Measurements from ENCODE around the gene PRKACG.

The PRKACG gene

DNA sequence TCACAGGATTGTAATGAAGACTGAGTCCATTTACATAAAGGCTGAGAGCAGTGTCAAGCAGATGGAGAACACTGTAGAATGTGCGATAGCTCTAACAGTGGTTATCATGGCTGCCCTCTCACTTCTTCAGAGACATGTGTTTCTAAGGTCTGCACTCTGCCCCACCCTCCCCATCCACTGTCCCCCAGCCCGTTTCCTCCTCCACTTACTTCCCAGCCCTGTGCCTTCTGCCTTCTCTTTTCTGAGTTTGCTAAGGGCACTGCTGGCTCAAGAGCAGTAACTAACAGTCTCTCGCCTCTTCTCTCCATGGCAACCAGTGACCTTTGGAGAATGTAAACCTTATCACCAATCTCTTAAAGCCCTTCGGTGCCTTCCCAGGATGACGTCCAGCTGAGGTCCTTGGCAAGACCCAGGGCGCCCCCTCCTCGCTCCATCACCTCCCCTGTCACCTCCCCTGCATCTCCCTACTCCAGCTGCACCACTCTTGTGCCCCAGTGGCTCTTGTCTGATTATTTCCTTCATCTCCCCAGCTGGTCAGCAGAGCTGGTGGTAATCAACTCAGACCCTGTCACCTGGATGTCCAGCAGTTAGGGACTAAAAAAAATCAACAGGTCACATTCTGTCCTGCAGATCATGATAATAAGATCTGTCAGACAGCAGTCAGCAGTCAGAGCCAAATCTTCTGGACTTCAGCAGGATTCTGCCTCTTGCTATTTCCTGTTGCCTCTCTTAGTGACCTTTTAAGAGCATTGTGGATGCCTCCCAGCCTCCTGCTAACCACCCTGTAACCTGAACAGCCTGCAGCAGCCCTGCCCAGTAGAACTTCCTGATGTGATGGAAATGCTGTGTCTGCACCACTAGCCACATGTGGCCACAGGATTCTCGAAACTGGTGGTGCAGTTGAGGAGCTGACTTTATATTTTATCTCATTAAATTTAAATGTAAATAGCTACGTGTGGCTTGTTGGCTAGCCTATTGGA, 30.6 kb upstream of the PRKACG start:
- Histone ChIP-seq H3K27me3 (ENCODE audit: control insufficient read depth, insufficient read depth, low read length) (no peaks in the 10 kb centered on the region), H3K27ac (ENCODE audit: low read depth, low read length) (peak overlapping the region; percentile 45), H3K9ac (ENCODE audit: low read depth, low read length) (no peak overlapping the region)

DNA sequence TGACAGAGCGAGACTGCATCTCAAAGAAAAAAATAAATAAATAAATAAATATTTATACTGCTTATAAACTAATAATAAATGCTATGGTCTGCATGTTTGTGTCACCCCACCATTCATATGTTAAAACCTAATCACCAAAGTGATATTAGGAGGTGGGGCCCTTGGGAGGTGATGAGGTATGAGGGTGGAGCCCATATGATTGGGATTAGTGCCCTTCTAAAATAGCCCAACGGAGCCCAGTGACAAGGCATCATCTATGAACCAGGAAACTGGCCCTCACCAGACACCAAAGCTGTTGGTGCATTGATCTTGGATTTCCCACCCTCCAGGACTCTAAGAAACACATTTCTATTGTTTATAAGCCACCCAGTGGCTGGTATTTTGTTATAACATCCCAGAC, 26.7 kb upstream of the PRKACG start:
- Histone ChIP-seq H3K4me3 (ENCODE audit: low read depth, low read length) (no peak overlapping the region), H3K4me1 (ENCODE audit: control insufficient read depth, insufficient read depth, low read length) (peaks cover 22% of the 10 kb centered on the region), H3K9me3 (ENCODE audit: control insufficient read depth, insufficient read depth, low read length) (no peaks in the 10 kb centered on the region), H3K27me3 (ENCODE audit: control insufficient read depth, insufficient read depth, low read length) (no peaks in the 10 kb centered on the region), H3K36me3 (ENCODE audit: control insufficient read depth, insufficient read depth, low read length) (no peaks in the 10 kb centered on the region; the same call in 1 of the 2 replicates), H3K27ac (ENCODE audit: low read depth, low read length) (no peak overlapping the region), H3K9ac (ENCODE audit: low read depth, low read length) (no peak overlapping the region)

More for the DNA sequence above, 30.6 kb upstream of the PRKACG start:
- H3K4me3 ChIP-seq (ENCODE audit: low read depth, low read length) = no peak overlapping the region
- peaks cover 24% of the 10 kb centered on the region for H3K4me1 ChIP-seq (ENCODE audit: control insufficient read depth, insufficient read depth, low read length)
- H3K36me3 ChIP-seq (ENCODE audit: control insufficient read depth, insufficient read depth, low read length) = peaks cover 33% of the 10 kb centered on the region
- no peaks in the 10 kb centered on the region for H3K9me3 ChIP-seq (ENCODE audit: control insufficient read depth, insufficient read depth, low read length)

DNA sequence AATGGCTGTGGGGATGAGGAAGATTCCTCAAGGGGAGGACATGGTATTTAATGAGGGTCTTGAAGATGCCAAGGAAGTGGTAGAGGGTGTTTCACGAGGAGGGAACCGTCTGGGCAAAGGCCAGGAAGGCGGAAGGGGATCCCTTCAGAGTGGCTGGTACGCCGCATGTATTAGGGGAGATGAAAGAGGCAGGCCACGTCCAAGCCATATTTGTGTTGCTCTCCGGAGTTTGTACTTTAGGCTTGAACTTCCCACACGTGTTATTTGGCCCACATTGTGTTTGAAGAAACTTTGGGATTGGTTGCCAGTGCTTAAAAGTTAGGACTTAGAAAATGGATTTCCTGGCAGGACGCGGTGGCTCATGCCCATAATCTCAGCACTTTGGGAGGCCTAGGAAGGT, 22.9 kb upstream of the PRKACG start:
- Histone ChIP-seq H3K4me1 (ENCODE audit: control insufficient read depth, insufficient read depth, low read length) (peaks cover 6% of the 10 kb centered on the region), H3K27me3 (ENCODE audit: control insufficient read depth, insufficient read depth, low read length) (no peaks in the 10 kb centered on the region), H3K9ac (ENCODE audit: low read depth, low read length) (peak overlapping the region; percentile 90), H3K36me3 (ENCODE audit: control insufficient read depth, insufficient read depth, low read length) (no peaks in the 10 kb centered on the region; the same call in 1 of the 2 replicates), H3K4me3 (ENCODE audit: low read depth, low read length) (peak overlapping the region; percentile 100), H3K27ac (ENCODE audit: low read depth, low read length) (peak overlapping the region; percentile 18), H3K9me3 (ENCODE audit: control insufficient read depth, insufficient read depth, low read length) (no peaks in the 10 kb centered on the region)

DNA sequence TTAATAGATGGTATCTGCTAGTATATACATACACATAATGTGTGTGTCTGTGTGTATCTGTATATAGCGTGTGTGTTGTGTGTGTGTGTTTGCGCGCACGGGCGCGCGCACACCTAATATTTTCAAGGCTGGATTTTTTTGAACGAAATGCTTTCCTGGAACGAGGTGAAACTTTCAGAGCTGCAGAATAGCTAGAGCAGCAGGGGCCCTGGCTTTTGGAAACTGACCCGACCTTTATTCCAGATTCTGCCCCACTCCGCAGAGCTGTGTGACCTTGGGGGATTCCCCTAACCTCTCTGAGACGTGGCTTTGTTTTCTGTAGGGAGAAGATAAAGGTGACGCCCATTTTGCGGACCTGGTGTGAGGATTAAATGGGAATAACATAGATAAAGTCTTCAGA, 22.4 kb upstream of the PRKACG start:
- no peaks in the 10 kb centered on the region for H3K9me3 ChIP-seq (ENCODE audit: control insufficient read depth, insufficient read depth, low read length)
- peak overlapping the region; percentile 88 for H3K27ac ChIP-seq (ENCODE audit: low read depth, low read length)
- peaks cover 6% of the 10 kb centered on the region for H3K4me1 ChIP-seq (ENCODE audit: control insufficient read depth, insufficient read depth, low read length)
- H3K27me3 ChIP-seq (ENCODE audit: control insufficient read depth, insufficient read depth, low read length) = no peaks in the 10 kb centered on the region
- peak overlapping the region; percentile 100 for H3K4me3 ChIP-seq (ENCODE audit: low read depth, low read length)
- H3K36me3 ChIP-seq (ENCODE audit: control insufficient read depth, insufficient read depth, low read length) = no peaks in the 10 kb centered on the region; the same call in 1 of the 2 replicates
- H3K9ac ChIP-seq (ENCODE audit: low read depth, low read length) = peak overlapping the region; percentile 90

DNA sequence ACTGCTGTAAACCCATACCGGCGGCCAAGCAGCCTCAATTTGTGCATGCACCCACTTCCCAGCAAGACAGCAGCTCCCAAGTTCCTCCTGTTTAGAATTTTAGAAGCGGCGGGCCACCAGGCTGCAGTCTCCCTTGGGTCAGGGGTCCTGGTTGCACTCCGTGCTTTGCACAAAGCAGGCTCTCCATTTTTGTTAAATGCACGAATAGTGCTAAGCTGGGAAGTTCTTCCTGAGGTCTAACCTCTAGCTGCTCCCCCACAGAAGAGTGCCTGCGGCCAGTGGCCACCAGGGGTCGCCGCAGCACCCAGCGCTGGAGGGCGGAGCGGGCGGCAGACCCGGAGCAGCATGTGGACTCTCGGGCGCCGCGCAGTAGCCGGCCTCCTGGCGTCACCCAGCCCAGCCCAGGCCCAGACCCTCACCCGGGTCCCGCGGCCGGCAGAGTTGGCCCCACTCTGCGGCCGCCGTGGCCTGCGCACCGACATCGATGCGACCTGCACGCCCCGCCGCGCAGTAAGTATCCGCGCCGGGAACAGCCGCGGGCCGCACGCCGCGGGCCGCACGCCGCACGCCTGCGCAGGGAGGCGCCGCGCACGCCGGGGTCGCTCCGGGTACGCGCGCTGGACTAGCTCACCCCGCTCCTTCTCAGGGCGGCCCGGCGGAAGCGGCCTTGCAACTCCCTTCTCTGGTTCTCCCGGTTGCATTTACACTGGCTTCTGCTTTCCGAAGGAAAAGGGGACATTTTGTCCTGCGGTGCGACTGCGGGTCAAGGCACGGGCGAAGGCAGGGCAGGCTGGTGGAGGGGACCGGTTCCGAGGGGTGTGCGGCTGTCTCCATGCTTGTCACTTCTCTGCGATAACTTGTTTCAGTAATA, 21.8 kb upstream of the PRKACG start, which contains the start of gene FXN:
TSS of gene FXN (plus strand) at position 315 of the 871 bp plus-strand sequence. CDS start at position 346, 31 bp downstream.
- peak within 1 kb of the TSS; percentile 90 for H3K9ac ChIP-seq (ENCODE audit: low read depth, low read length)
- peaks cover 6% of the 10 kb centered on the region for H3K4me1 ChIP-seq (ENCODE audit: control insufficient read depth, insufficient read depth, low read length)
- H3K9me3 ChIP-seq (ENCODE audit: control insufficient read depth, insufficient read depth, low read length) = no peaks in the 10 kb centered on the region
- no peaks in the 10 kb centered on the region; the same call in 1 of the 2 replicates for H3K36me3 ChIP-seq (ENCODE audit: control insufficient read depth, insufficient read depth, low read length)
- H3K27me3 ChIP-seq (ENCODE audit: control insufficient read depth, insufficient read depth, low read length) = no peaks in the 10 kb centered on the region
- H3K4me3 ChIP-seq (ENCODE audit: low read depth, low read length) = peak within 1 kb of the TSS; percentile 100
- peak within 1 kb of the TSS; percentile 88 for H3K27ac ChIP-seq (ENCODE audit: low read depth, low read length)

DNA sequence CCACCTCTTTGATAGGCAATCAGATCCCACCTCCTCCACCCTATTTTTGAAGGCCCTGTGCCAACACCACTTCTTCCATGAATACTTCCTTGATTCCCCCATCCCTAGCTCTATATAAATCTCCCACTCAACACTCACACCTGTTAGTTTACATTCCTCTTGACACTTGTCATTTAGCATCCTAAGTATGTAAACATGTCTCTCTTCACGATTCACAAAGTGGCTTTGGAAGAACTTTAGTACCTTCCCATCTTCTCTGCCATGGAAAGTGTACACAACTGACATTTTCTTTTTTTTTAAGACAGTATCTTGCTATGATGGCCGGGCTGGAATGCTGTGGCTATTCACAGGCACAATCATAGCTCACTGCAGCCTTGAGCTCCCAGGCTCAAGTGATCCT, 20.2 kb upstream of the PRKACG start:
- Histone ChIP-seq H3K36me3 (ENCODE audit: control insufficient read depth, insufficient read depth, low read length) (no peaks in the 10 kb centered on the region), H3K27me3 (ENCODE audit: control insufficient read depth, insufficient read depth, low read length) (no peaks in the 10 kb centered on the region), H3K4me3 (ENCODE audit: low read depth, low read length) (no peak overlapping the region), H3K4me1 (ENCODE audit: control insufficient read depth, insufficient read depth, low read length) (peaks cover 6% of the 10 kb centered on the region), H3K27ac (ENCODE audit: low read depth, low read length) (no peak overlapping the region), H3K9ac (ENCODE audit: low read depth, low read length) (no peak overlapping the region), H3K9me3 (ENCODE audit: control insufficient read depth, insufficient read depth, low read length) (peaks cover 7% of the 10 kb centered on the region; the same call in 1 of the 2 replicates)

DNA sequence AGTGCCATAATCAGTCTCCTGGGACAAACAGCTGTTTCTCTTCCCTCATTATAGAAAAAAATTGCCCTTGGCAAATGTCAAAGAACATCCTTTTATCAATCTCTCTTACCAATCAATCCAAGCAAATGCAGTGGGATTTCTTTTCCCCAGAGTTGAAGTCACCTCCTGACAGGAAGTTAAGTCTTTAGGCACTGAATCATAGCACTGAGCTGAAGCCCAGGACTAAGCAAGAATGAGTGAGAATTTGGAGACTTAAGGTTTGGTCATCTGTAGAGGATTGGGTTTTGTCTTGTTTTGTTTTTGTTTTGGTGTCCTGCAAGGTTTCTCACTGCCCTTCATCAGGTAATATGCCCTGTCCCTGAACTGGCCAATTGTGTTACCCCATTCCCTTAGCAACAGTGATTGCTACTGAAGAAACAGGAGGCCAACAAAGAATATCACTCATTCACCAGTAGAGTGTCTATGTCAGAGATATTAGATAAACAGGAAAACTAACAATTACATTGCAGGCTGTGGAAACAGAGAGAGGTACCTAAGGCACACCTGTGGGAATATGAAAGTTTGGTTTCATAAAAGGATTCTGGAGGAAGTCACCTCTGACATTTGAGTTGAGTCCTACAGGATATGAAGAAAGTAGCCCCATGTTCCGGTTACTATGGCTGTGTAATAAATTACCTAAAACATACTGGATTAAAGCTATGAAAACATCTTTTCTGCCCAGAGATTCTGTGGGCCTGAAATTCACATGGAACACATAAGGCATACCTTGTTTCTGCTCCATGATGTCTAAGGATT, 17.1 kb upstream of the PRKACG start:
- peaks cover 7% of the 10 kb centered on the region; the same call in 1 of the 2 replicates for H3K9me3 ChIP-seq (ENCODE audit: control insufficient read depth, insufficient read depth, low read length)
- no peaks in the 10 kb centered on the region for H3K36me3 ChIP-seq (ENCODE audit: control insufficient read depth, insufficient read depth, low read length)
- no peak overlapping the region for H3K27ac ChIP-seq (ENCODE audit: low read depth, low read length)
- no peaks in the 10 kb centered on the region for H3K27me3 ChIP-seq (ENCODE audit: control insufficient read depth, insufficient read depth, low read length)
- H3K9ac ChIP-seq (ENCODE audit: low read depth, low read length) = no peak overlapping the region
- H3K4me3 ChIP-seq (ENCODE audit: low read depth, low read length) = no peak overlapping the region
- H3K4me1 ChIP-seq (ENCODE audit: control insufficient read depth, insufficient read depth, low read length) = peaks cover 3% of the 10 kb centered on the region; the same call in 1 of the 2 replicates

DNA sequence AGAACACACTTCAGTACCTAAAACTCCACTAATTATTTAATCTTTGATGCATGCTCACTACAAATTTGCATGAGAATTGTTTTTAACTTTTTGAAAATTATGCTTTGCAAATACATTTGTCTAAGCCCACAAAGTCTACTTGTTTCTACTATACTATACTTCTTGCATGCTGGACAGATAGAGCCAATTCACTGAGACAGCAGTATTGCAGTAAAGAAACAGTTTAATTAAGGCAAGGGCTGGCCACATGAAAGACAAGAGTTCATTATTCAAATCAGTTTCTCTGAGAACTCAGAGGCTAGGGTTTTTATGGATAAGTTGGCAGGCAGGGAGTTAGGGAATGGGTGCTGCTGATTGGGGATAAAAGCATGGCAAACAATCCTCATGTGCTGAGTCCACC, 15.6 kb upstream of the PRKACG start:
- Histone ChIP-seq H3K27ac (ENCODE audit: low read depth, low read length) (no peak overlapping the region), H3K36me3 (ENCODE audit: control insufficient read depth, insufficient read depth, low read length) (no peaks in the 10 kb centered on the region), H3K9ac (ENCODE audit: low read depth, low read length) (no peak overlapping the region), H3K27me3 (ENCODE audit: control insufficient read depth, insufficient read depth, low read length) (no peaks in the 10 kb centered on the region), H3K4me3 (ENCODE audit: low read depth, low read length) (no peak overlapping the region), H3K4me1 (ENCODE audit: control insufficient read depth, insufficient read depth, low read length) (peaks cover 3% of the 10 kb centered on the region; the same call in 1 of the 2 replicates), H3K9me3 (ENCODE audit: control insufficient read depth, insufficient read depth, low read length) (peaks cover 7% of the 10 kb centered on the region; the same call in 1 of the 2 replicates)

DNA sequence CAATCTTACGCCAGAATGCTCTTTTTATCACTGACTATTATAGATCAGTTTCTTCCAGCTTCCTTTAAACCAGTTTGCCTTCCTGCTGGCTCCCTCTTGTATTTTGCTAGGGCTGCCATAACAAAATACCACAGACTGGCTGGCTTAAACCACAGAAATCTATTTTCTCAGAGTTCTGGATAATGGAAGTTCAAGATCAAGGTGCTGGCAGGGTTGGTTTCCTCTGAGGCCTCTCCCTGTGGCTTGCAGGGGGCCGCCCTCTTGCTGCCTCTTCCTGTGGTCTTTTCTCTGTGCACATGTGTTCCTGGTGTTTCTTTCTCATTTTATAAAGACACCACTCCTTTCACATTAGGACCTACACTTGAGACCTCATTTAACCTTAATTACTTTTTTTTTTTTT, 14.8 kb upstream of the PRKACG start:
- Histone ChIP-seq H3K27me3 (ENCODE audit: control insufficient read depth, insufficient read depth, low read length) (no peaks in the 10 kb centered on the region), H3K9ac (ENCODE audit: low read depth, low read length) (no peak overlapping the region)

More for the DNA sequence above, 14.8 kb upstream of the PRKACG start:
- peaks cover 7% of the 10 kb centered on the region; the same call in 1 of the 2 replicates for H3K9me3 ChIP-seq (ENCODE audit: control insufficient read depth, insufficient read depth, low read length)
- peaks cover 6% of the 10 kb centered on the region; the same call in 1 of the 2 replicates for H3K4me1 ChIP-seq (ENCODE audit: control insufficient read depth, insufficient read depth, low read length)
- H3K27ac ChIP-seq (ENCODE audit: low read depth, low read length) = no peak overlapping the region
- no peaks in the 10 kb centered on the region for H3K36me3 ChIP-seq (ENCODE audit: control insufficient read depth, insufficient read depth, low read length)
- no peak overlapping the region for H3K4me3 ChIP-seq (ENCODE audit: low read depth, low read length)
